DOHH2 (cell line): ENCODE data around the gene ADRA2B.

ENCODE experiments used
- H3F3A ChIP-seq: fragments of 200-600 bp; sonication (generic), shearing (Covaris generic); 2 replicates; pipeline ENCODE4 v1.6.0; 2016; ENCODE audit warnings: antibody characterized with exemption, mild to moderate bottlenecking; ENCODE audit not compliant: control insufficient read depth, insufficient read depth
- H3K27ac ChIP-seq: fragments of 200-600 bp; sonication (generic); 2 replicates; pipeline ENCODE4 v1.5.1; 2014; ENCODE audit warnings: low read depth, mild to moderate bottlenecking, low read length, moderate library complexity
- H3K27me3 ChIP-seq: fragments of 200-600 bp; sonication (generic); 2 replicates; pipeline ENCODE4 v1.6.1; 2014; ENCODE audit warnings: mild to moderate bottlenecking, low read length, mixed read lengths; ENCODE audit not compliant: control insufficient read depth
- H3K36me3 ChIP-seq: fragments of 200-600 bp; sonication (generic); 2 replicates; pipeline ENCODE4 v1.6.1; 2014; ENCODE audit warnings: mild to moderate bottlenecking, low read length, moderate library complexity, mixed read lengths; ENCODE audit not compliant: control insufficient read depth
- H3K4me1 ChIP-seq: fragments of 200-600 bp; sonication (generic); 2 replicates; pipeline ENCODE4 v1.6.1; 2014; ENCODE audit warnings: mild to moderate bottlenecking, low read length, mixed read lengths; ENCODE audit not compliant: control insufficient read depth
- H3K4me2 ChIP-seq: fragments of 200-600 bp; sonication (generic); 2 replicates; pipeline ENCODE4 v1.6.0; 2014; ENCODE audit warnings: mild to moderate bottlenecking, low read length, moderate library complexity
- H3K4me3 ChIP-seq: fragments of 200-600 bp; sonication (generic); 2 replicates; pipeline ENCODE4 v1.5.1; 2014; ENCODE audit warnings: mild to moderate bottlenecking, low read length, mixed read lengths
- H3K79me2 ChIP-seq: fragments of 200-600 bp; sonication (generic); 2 replicates; pipeline ENCODE4 v1.6.1; 2014; ENCODE audit warnings: mild to moderate bottlenecking, low read length, mixed read lengths; ENCODE audit not compliant: control insufficient read depth
- H3K9me2 ChIP-seq: fragments of 200-600 bp; sonication (generic); replicated peaks from 2 replicates; pipeline ENCODE4 v1.6.1; 2014; ENCODE audit warnings: mild to moderate bottlenecking, low read length, mixed read lengths; ENCODE audit not compliant: control insufficient read depth
- H3K9me3 ChIP-seq: fragments of 200-600 bp; sonication (generic); 2 replicates; pipeline ENCODE4 v1.6.1; 2014; ENCODE audit warnings: antibody characterized with exemption, low read length, mixed read lengths; ENCODE audit not compliant: control insufficient read depth, insufficient read depth
- H4K20me1 ChIP-seq: fragments of 200-600 bp; sonication (generic); 2 replicates; pipeline ENCODE4 v1.6.0; 2014; ENCODE audit warnings: low read depth, mild to moderate bottlenecking, antibody characterized with exemption, low read length, moderate library complexity; ENCODE audit not compliant: control insufficient read depth, insufficient read depth
- CTCF ChIP-seq: fragments of 200-600 bp; sonication (generic); IDR thresholded peaks from one replicate; pipeline ENCODE4 v1.5.1; 2014; ENCODE audit warnings: antibody characterized with exemption, mild to moderate bottlenecking, low read depth, low read length; ENCODE audit not compliant: poor library complexity, severe bottlenecking
- EZH2phosphoT487 ChIP-seq: fragments of 200-600 bp; sonication (generic); IDR thresholded peaks from 2 replicates; pipeline ENCODE4 v1.6.1; 2017; ENCODE audit warnings: borderline replicate concordance, mild to moderate bottlenecking, antibody characterized with exemption, low read length, moderate library complexity, mixed read lengths

Gene ADRA2B

GRCh38 chr2:96075199-96075771 is 41.1 kb downstream of the ADRA2B start:
- no peaks in the 10 kb centered on the region for H3K9me2 ChIP-seq
- H3K79me2 ChIP-seq, result no peaks in the 10 kb centered on the region
- no peak overlapping the region for H3K27ac ChIP-seq
- no peaks in the 10 kb centered on the region for H3K4me1 ChIP-seq
- H3F3A ChIP-seq, result no peaks in the 10 kb centered on the region
- no peaks in the 10 kb centered on the region for H3K9me3 ChIP-seq
- H3K27me3 ChIP-seq, result peaks cover 8% of the 10 kb centered on the region; the same call in 1 of the 2 replicates
- no peak overlapping the region for H3K4me3 ChIP-seq
- H4K20me1 ChIP-seq, result no peaks in the 10 kb centered on the region
- TF ChIP-seq CTCF (no peak), EZH2phosphoT487 (no peak)
- H3K36me3 ChIP-seq, result no peaks in the 10 kb centered on the region
- H3K4me2 ChIP-seq, result no peak overlapping the region

- H4K20me1 ChIP-seq, result no peaks in the 10 kb centered on the region
- no peaks in the 10 kb centered on the region for H3K36me3 ChIP-seq
- H3K4me1 ChIP-seq, result no peaks in the 10 kb centered on the region
- H3K4me2 ChIP-seq, result no peak overlapping the region
- TF ChIP-seq CTCF (no peak), EZH2phosphoT487 (no peak)
- no peak overlapping the region for H3K4me3 ChIP-seq
- no peaks in the 10 kb centered on the region for H3K9me2 ChIP-seq
- H3K27me3 ChIP-seq, result peaks cover 5% of the 10 kb centered on the region; the same call in 1 of the 2 replicates
- no peaks in the 10 kb centered on the region for H3F3A ChIP-seq
- H3K9me3 ChIP-seq, result no peaks in the 10 kb centered on the region
- H3K79me2 ChIP-seq, result no peaks in the 10 kb centered on the region
- no peak overlapping the region for H3K27ac ChIP-seq
Observed at GRCh38 chr2:96074156-96074555, 42.2 kb downstream of the ADRA2B start.

- H3K9me3 ChIP-seq, result no peaks in the 10 kb centered on the region
- no peaks in the 10 kb centered on the region for H3K79me2 ChIP-seq
- TF ChIP-seq CTCF, result no peak
- TF ChIP-seq EZH2phosphoT487, result no peak
- no peaks in the 10 kb centered on the region for H3K36me3 ChIP-seq
- H3F3A ChIP-seq, result no peaks in the 10 kb centered on the region
- H3K4me3 ChIP-seq, result no peak overlapping the region
- no peaks in the 10 kb centered on the region for H3K9me2 ChIP-seq
- no peak overlapping the region for H3K4me2 ChIP-seq
- no peaks in the 10 kb centered on the region for H3K4me1 ChIP-seq
- no peak overlapping the region for H3K27ac ChIP-seq
- H4K20me1 ChIP-seq, result no peaks in the 10 kb centered on the region
- peaks cover 5% of the 10 kb centered on the region; the same call in 1 of the 2 replicates for H3K27me3 ChIP-seq
Observed at GRCh38 chr2:96073170-96073775, 43.1 kb downstream of the ADRA2B start.
